Effector memory CD4-positive, alpha-beta T cell (primary cell): ENCODE measurements around the gene ZIC2.

Experiments used
- DNase-seq, 3 donors: peaks; one replicate each; pipeline ENCODE4 v3.0.0-alpha.2; 2020
- H3K27ac ChIP-seq: 2 replicates; pipeline ENCODE4 v1.7.0; 2013; ENCODE audit warnings: mild to moderate bottlenecking, low read length, moderate library complexity; ENCODE audit not compliant: insufficient read depth, poor library complexity, severe bottlenecking
- H3K27me3 ChIP-seq: replicated peaks from 2 replicates; pipeline ENCODE4 v1.7.0; 2013; ENCODE audit warnings: mild to moderate bottlenecking, low read length; ENCODE audit not compliant: insufficient read depth, control insufficient read depth, poor library complexity, severe bottlenecking
- H3K36me3 ChIP-seq: 2 replicates; pipeline ENCODE4 v1.7.0; 2013; ENCODE audit warnings: mild to moderate bottlenecking, low read length, moderate library complexity; ENCODE audit not compliant: control insufficient read depth, insufficient read depth
- H3K4me1 ChIP-seq: 2 replicates; pipeline ENCODE4 v1.7.0; 2013; ENCODE audit warnings: low read length, mild to moderate bottlenecking; ENCODE audit not compliant: control insufficient read depth, insufficient read depth, poor library complexity, severe bottlenecking
- H3K4me3 ChIP-seq: 2 replicates; pipeline ENCODE4 v1.7.0; 2013; ENCODE audit warnings: low read length, low read depth, mild to moderate bottlenecking; ENCODE audit not compliant: insufficient read depth, poor library complexity, severe bottlenecking
- H3K9me3 ChIP-seq: 2 replicates; pipeline ENCODE4 v1.7.0; 2013; ENCODE audit warnings: mild to moderate bottlenecking, low read length, moderate library complexity; ENCODE audit not compliant: control insufficient read depth

Gene ZIC2

GRCh38 chr13:99993660-99994637, 12.4 kb downstream of the ZIC2 start:
- DNase-seq: no peak
- no peak overlapping the region for H3K27ac ChIP-seq
- peaks cover 94% of the 10 kb centered on the region for H3K27me3 ChIP-seq
- H3K4me3 ChIP-seq: no peak overlapping the region
- no peaks in the 10 kb centered on the region for H3K36me3 ChIP-seq
- H3K9me3 ChIP-seq: no peaks in the 10 kb centered on the region
- H3K4me1 ChIP-seq: peaks cover 17% of the 10 kb centered on the region

DNA sequence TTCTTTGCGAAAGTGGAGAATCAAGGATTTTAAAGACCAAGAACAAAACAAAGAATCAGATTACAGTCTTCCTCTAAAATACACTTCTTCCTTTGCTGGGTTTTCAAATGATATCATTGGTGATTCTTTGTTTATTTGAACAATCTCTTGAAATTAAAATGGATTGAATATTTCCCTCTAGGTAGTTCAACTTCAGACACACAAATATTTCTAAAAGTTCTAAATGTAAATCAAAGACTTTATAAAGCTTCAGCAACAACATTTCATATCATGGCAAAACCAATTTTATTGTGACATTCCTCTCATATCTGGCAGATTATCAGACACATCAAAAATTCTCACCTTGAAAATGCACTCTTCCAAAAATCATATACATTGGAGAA, 13.0 kb downstream of the ZIC2 start:
- H3K27ac ChIP-seq: no peak overlapping the region
- H3K4me3 ChIP-seq: no peak overlapping the region
- no peaks in the 10 kb centered on the region for H3K36me3 ChIP-seq
- peaks cover 11% of the 10 kb centered on the region for H3K4me1 ChIP-seq
- no peaks in the 10 kb centered on the region for H3K9me3 ChIP-seq
- DNase-seq: no peak
- peaks cover 87% of the 10 kb centered on the region for H3K27me3 ChIP-seq

- Histone ChIP-seq H3K9me3 (no peaks in the 10 kb centered on the region), H3K4me3 (no peak overlapping the region), H3K27me3 (peaks cover 84% of the 10 kb centered on the region), H3K27ac (no peak overlapping the region), H3K36me3 (no peaks in the 10 kb centered on the region), H3K4me1 (peaks cover 5% of the 10 kb centered on the region)
- DNase-seq: no peak
Measured at GRCh38 chr13:99995104-99995588, 13.6 kb downstream of the ZIC2 start.

DNA sequence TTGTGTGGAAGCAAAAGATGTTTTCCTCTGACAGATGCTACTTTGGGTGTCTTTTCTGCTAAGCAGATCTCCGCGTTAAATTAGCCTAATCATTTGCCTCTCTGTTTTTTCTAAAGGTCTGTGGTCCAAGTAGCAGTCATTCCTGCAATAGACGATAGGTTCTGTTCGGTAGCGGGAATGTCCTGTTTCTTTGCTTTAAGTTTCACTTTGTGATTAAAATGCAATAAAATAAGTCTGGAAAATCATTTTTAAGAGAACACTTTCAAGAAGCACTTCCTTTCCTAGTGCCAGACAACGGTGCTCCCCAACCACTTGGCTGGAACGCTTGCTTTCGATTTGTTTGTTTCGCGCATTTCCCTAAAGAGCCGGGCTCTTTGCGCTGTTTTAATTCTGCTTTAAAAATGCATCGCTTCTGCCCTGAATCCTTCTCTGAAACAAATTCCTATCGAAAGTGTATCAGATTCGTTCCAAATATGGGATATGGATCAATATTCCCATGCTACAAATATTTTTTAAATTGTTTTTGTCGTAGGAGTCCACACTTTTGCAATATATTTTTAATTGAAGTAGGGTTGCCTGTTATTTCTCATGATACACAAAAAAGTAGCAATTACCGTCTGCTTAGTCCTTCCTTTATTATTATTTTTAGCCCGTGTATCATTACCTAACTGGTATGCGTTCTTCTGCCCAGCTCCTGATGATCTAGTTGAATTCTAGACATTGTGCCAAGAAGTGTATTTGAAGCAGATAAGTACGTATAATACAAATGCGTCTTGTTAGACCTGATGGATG, 14.2 kb downstream of the ZIC2 start:
- no peak overlapping the region for H3K27ac ChIP-seq
- H3K27me3 ChIP-seq: peaks cover 83% of the 10 kb centered on the region
- DNase-seq: no peak
- H3K9me3 ChIP-seq: no peaks in the 10 kb centered on the region
- no peak overlapping the region for H3K4me3 ChIP-seq
- no peaks in the 10 kb centered on the region for H3K4me1 ChIP-seq
- no peaks in the 10 kb centered on the region for H3K36me3 ChIP-seq

DNA sequence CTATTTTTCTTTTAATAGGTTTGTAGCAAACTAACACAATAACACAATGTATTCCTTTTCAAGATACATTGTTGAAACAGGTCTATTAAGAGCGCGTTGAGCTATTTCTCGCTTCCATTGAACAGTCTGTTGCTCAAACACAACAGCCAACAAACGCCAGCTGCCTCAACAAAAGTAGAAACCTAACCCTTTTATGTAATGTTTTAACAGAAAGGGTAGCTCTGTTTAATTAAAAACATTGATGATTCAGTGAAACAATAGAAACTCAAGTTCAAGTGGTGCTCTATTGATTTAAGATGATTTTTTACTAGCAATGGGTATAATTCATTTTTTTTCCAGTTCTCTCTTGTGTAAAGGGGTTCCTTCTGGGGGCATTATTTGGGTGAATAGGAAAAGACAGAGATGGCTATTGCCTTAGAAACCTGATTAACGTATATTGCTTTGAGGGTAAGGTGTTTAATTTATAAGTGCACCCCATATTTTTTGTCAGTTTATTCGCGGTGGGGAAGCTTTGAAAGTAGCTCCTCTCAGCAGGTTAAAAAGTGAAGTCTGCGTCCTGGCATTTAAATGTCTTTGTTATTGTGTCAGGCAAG, 14.9 kb downstream of the ZIC2 start:
- peaks cover 76% of the 10 kb centered on the region for H3K27me3 ChIP-seq
- H3K4me1 ChIP-seq: no peaks in the 10 kb centered on the region
- H3K4me3 ChIP-seq: no peak overlapping the region
- H3K9me3 ChIP-seq: no peaks in the 10 kb centered on the region
- H3K27ac ChIP-seq: no peak overlapping the region
- no peak for DNase-seq
- no peaks in the 10 kb centered on the region for H3K36me3 ChIP-seq

DNA sequence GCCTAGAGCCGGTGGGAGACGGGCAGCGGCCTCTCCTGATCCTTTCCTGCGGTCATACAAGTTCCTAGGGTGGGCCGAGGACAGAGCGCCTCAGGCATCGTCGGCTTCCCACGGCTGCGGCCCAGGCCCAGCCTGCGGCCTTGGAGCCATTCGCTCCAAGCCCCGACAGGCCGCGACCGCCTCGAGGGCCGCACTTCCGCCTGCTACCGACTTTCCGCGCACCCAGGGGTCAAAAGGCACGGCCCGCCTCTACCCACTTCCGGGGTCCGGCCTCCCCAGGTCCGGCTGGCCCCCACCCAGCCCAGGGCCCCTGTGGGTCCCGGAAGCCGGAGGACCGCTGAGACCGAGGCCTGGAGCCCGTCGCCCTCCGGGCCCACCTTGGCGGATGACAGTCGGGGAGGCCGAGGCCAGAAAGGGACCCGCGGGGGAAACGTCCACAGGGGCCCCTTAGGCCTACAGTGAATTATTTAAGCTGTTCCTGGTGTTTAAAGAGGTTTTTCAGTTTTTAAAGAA, 16.2 kb downstream of the ZIC2 start:
- Histone ChIP-seq H3K9me3 (no peaks in the 10 kb centered on the region), H3K27ac (no peak overlapping the region), H3K27me3 (peaks cover 66% of the 10 kb centered on the region), H3K4me1 (no peaks in the 10 kb centered on the region), H3K36me3 (no peaks in the 10 kb centered on the region), H3K4me3 (no peak overlapping the region)
- DNase-seq: no peak

- H3K4me1 ChIP-seq: no peaks in the 10 kb centered on the region
- H3K9me3 ChIP-seq: no peaks in the 10 kb centered on the region
- H3K36me3 ChIP-seq: no peaks in the 10 kb centered on the region
- H3K4me3 ChIP-seq: no peak overlapping the region
- H3K27ac ChIP-seq: no peak overlapping the region
- peaks cover 61% of the 10 kb centered on the region for H3K27me3 ChIP-seq
- no peak for DNase-seq
Measured at GRCh38 chr13:99998261-99998660, 16.7 kb downstream of the ZIC2 start.

GRCh38 chr13:100014621-100015020, 33.0 kb downstream of the ZIC2 start:
- H3K4me3 ChIP-seq: no peak overlapping the region
- DNase-seq: no peak
- no peaks in the 10 kb centered on the region for H3K36me3 ChIP-seq
- no peak overlapping the region for H3K27ac ChIP-seq
- no peaks in the 10 kb centered on the region for H3K27me3 ChIP-seq
- no peaks in the 10 kb centered on the region for H3K9me3 ChIP-seq
- H3K4me1 ChIP-seq: no peaks in the 10 kb centered on the region

GRCh38 chr13:100019780-100020356, 38.3 kb downstream of the ZIC2 start:
- Histone ChIP-seq H3K27ac (no peak overlapping the region), H3K9me3 (no peaks in the 10 kb centered on the region), H3K4me1 (no peaks in the 10 kb centered on the region), H3K36me3 (no peaks in the 10 kb centered on the region), H3K4me3 (no peak overlapping the region), H3K27me3 (no peaks in the 10 kb centered on the region)
- DNase-seq: no peak
